GM18951 (cell line): ENCODE data around the gene ITGAX.
"Not testable (repeated sequence)": the region's sequence is repeated elsewhere in the genome, so short reads cannot be mapped to it uniquely, and the experiment has no call there.

Experiments used
- POLR2A ChIP-seq: IDR thresholded peaks from 4 replicates; pipeline ENCODE4 v1.6.1; 2011; ENCODE audit warnings: mild to moderate bottlenecking; ENCODE audit not compliant: insufficient read length, insufficient read depth; ENCODE audit errors: extremely low read depth
- in situ Hi-C: fragments of 300-500 bp; cut with MboI; formaldehyde crosslinking; loops from one replicate; pipeline ENCODE4 v1.12.0; 2022; ENCODE audit warnings: low sequenced_read_pairs, mixed read lengths, inconsistent platforms; ENCODE audit not compliant: unreplicated experiment

ITGAX gene

DNA sequence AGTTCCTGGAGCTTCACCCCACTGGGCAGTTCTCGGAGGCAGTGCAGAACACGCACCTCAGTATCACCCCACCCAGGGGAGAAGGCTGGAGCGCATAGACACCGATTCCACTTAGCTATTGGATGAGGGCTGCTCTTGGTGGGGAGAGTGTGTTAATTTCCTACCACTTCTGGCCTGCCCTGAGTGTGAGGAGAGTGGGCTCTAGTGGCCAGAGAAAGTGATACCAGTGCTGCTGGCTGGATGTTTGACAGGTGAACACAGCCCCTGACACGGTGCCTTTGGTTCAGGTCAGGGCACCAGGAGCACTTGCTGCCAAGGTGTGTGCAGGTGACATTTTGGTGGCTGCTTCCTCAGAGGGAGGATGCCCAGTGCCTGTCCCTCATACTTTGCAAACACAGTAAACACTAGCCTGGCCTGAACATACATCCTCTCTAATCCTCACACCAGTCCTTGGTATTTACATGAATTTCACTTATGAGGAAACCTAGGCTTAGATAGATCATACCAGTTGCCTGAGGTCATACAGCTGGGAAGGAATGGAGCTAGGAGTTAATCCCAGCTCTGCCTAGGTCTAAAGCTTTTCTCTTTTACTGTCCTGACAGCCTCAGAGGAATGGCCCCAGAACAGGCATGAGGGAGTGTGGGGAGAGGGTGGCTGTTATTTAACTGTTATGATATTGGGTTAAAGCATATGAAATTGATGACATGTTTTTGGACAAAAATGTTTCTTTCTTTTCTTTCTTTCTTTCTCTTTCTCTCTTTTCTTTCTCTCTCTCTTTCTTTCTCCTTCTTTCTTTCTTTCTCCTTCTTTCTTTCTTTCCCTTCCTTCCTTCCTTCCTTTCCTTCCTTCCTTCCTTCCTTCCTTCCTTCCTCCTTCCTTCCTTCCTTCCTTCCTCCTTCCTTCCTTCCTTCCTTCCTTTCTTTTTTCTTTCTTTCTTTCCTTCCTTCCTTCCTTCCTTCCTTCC is 21.0 kb upstream of the ITGAX start:
- no peak for TF ChIP-seq POLR2A

DNA sequence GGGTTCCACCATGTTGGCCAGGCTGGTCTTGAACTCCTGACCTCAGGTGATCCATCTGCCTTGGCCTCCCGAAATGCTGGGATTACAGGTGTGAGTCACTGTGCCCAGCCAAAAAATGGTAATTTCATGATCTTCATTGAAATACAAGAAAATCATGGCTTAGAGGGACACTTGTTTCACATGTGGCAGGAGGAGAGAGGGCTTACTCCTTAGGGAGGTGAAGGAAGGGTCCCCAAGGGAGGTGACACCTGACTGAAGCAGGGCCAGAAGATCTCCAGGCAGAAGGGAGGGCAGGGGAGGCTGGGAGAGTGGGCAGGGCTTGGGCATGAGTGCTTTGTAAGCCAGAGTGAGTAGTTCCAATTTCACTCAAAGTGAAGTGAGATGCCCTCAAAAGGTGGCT is 20.0 kb upstream of the ITGAX start:
- in situ Hi-C loops: no loop called here
- no peak for TF ChIP-seq POLR2A

More for the DNA sequence above, 21.0 kb upstream of the ITGAX start:
- in situ Hi-C loops: no loop called here

- in situ Hi-C loops: no loop called here
- no peak for TF ChIP-seq POLR2A
Observed at GRCh38 chr16:31335431-31335830, 19.5 kb upstream of the ITGAX start.

- in situ Hi-C loops: not testable (repeated sequence)
Observed at GRCh38 chr16:31338166-31338685, 16.8 kb upstream of the ITGAX start.

DNA sequence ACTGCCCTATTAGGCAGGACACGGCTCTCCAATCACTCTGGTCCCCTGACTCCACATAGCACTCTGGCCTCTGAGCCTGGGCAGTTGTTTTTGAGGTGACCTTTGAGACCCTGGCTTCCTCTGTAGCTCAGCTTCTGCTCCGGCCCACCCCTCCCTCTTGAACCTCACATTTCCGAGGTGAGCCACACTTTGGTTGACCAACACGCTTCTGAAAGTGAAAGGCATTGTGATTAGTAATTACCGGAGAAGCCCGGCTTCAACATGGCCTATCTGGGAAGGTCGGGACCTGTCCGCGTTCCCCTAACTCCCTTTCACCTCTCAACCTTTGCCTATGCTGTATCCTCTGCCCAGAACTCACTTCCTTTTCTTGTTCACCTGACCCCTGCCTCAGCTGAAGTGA is 10.3 kb upstream of the ITGAX start:
- TF ChIP-seq POLR2A: no peak
- in situ Hi-C loops: no loop called here

GRCh38 chr16:31347445-31347844 is 7.5 kb upstream of the ITGAX start:
- in situ Hi-C loops: no loop called here
- TF ChIP-seq POLR2A: no peak

- in situ Hi-C loops: no loop called here
- TF ChIP-seq POLR2A: no peak
Observed at GRCh38 chr16:31348579-31348978, 6.4 kb upstream of the ITGAX start.

DNA sequence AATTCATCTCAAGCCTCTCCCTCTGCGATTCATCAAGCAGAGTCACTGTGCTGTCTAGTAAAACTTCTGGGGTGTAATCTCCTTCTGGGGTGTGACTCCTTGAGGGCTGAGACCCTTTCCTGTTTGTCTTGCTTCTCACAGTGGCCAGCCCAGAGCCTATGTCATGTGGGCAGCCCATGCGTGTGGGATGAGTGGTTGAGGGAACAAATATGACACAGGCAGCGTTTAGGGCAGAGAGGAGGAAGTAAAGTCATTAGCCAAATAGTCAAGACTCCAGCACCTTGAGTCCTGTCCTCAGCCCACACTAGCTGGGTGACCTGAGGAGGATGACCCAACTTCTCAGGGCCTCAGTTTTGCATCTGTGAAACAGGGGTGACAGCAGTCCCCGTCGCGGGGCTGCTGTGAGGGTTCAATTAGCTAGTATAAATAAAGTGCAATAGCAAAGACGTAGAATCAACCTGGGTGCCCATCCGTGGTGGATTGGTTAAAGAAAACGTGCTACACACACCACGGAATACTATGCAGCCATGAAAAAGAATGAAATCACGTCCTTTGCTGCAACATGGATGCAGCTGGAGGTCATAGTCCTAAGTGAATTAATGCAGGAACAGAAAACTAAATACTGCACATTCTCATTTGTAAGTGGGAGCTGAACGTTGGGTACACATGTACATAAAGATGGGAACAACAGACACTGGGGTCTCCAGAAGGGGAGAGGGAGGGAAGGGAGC is 4.5 kb upstream of the ITGAX start:
- in situ Hi-C loops: no loop called here
- TF ChIP-seq POLR2A: no peak

DNA sequence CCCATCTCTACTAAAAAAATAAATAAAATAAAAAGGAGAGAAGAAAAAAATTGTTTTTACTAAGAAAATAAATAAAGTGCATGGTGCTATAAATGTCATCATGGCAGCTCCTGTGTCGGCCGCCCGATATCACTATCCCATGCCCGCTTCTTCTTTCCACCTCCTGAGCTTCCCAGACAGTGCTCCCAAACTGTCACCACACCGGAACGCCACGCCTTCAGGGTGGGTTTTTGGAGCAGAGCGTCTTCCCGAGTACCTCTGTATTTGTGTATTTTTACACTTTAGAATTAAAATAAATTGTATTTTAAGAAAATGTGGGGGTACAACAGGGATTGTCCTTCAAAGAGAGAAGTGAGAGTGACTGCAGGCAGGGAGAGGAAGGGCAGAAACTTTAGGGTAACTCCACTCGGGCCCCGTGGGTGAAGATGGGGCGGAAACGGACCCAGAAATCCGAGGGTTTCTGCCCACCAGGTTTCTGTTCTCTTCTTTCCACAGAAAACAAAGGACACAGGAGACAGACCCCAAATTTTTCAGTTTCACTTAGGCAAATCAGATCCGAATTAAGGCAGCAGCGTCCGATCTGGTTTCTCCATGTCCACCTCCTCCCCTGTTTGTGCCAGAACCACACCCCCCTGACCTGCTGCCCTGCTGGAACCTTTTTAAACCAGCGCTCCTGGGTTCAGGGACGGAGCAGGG is 3.6 kb upstream of the ITGAX start:
- no peak for TF ChIP-seq POLR2A
- in situ Hi-C loops: no loop called here

GRCh38 chr16:31351942-31352325 is 3.0 kb upstream of the ITGAX start:
- in situ Hi-C loops: no loop called here
- no peak for TF ChIP-seq POLR2A

GRCh38 chr16:31352376-31353115 is 2.4 kb upstream of the ITGAX start:
- TF ChIP-seq POLR2A: no peak
- in situ Hi-C loops: no loop called here

- in situ Hi-C loops: no loop called here
- TF ChIP-seq POLR2A: no peak
Observed at GRCh38 chr16:31355431-31356100, 590 bp downstream of the ITGAX start.

- in situ Hi-C loops: no loop called here
Observed at GRCh38 chr16:31356566-31357323, 1.8 kb downstream of the ITGAX start.

More at GRCh38 chr16:31356566-31357323, 1.8 kb downstream of the ITGAX start:
- TF ChIP-seq POLR2A: no peak
